DMS53 treated with DMSO at 0.1 percent for 48 hours (cell line): ENCODE measurements around the gene RAD51B.

Experiments
- DNase-seq: peaks from one replicate; lab custom pipeline; 2025; ENCODE audit not compliant: unreplicated experiment; lab: John Stamatoyannopoulos, UW

Gene RAD51B

GRCh38 chr14:68704736-68705720 lies 885.4 kb downstream of the RAD51B start:
- DNase-seq, result no peak

GRCh38 chr14:68705741-68706283 lies 886.2 kb downstream of the RAD51B start:
- DNase-seq, result no peak

GRCh38 chr14:68707482-68707881 lies 887.9 kb downstream of the RAD51B start:
- DNase-seq, result no peak

GRCh38 chr14:68708343-68708742 lies 888.8 kb downstream of the RAD51B start:
- no peak for DNase-seq

GRCh38 chr14:68709007-68709406 lies 889.4 kb downstream of the RAD51B start:
- DNase-seq, result no peak

- DNase-seq, result no peak
Measured at GRCh38 chr14:68710776-68711175, 891.2 kb downstream of the RAD51B start.

GRCh38 chr14:68711561-68712309 lies 892.2 kb downstream of the RAD51B start:
- no peak for DNase-seq

GRCh38 chr14:68712703-68713370 lies 893.3 kb downstream of the RAD51B start:
- no peak for DNase-seq

GRCh38 chr14:68713782-68714181 lies 894.2 kb downstream of the RAD51B start:
- DNase-seq, result no peak

- DNase-seq, result no peak
Measured at GRCh38 chr14:68714991-68715924, 895.7 kb downstream of the RAD51B start.

- DNase-seq, result peak; percentile 16
Measured at GRCh38 chr14:68716698-68717097, 897.1 kb downstream of the RAD51B start.

- no peak for DNase-seq
Measured at GRCh38 chr14:68718023-68718990, 898.7 kb downstream of the RAD51B start.

- DNase-seq, result no peak
Measured at GRCh38 chr14:68719634-68720384, 900.2 kb downstream of the RAD51B start.

GRCh38 chr14:68722186-68722585 lies 902.6 kb downstream of the RAD51B start:
- DNase-seq, result no peak

GRCh38 chr14:68722968-68723566 lies 903.5 kb downstream of the RAD51B start:
- DNase-seq, result no peak

- no peak for DNase-seq
Measured at GRCh38 chr14:68723808-68724268, 904.3 kb downstream of the RAD51B start.

- no peak for DNase-seq
Measured at GRCh38 chr14:68724914-68725313, 905.3 kb downstream of the RAD51B start.
